Germinal center (tissue), 1 donor: ENCODE results near the gene RHBDL3.

ENCODE experiments used
- DNase-seq: peaks from one replicate; pipeline ENCODE4 v3.0.0; 2012; ENCODE audit warnings: mixed read lengths, low spot score

RHBDL3 gene

DNA sequence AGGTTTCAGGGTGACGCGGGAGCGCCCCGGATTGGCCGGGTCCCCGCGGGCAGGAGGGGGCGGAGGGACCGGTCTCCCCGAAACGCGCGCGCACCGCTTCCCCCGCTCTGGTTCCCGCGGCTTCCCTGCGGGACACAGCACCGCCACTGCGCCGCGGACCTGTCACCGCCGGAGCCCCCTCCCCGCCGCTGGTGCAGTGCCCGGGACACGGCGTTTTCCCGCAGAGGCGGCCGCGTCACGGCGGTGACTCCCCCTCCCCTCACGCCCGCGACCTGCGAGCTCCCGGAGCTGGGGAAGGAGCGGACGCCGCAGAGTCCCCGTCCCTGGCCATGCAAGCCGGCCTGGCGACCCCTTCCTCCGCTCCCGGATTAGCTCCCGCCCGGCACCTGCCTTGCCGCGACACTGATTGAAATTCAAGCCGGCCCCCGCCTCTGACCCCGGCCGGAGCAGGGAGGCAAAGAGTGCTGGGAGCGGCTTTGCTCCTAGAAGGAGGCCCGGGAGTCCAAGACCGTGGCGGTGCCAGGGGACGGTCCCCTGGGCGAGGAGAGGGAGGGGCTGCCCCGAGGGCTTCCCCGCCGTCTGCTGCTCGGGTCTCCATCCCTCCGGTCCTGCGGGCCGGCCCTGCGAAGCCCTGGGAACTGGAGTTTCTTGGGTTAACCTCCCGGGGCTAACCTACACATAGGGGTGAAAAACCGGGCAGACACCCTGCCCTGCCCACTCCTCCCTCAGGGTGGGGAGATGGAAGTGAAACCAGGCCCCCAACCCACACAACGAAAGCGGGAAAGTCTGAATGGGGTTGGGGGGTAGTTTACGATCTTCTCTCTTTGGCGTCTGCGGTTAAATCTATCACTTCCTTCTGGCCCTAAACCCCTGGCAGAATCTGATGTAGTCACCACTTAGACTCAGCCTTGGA, 1.0 kb downstream of the RHBDL3 start:
- no peak for DNase-seq

DNA sequence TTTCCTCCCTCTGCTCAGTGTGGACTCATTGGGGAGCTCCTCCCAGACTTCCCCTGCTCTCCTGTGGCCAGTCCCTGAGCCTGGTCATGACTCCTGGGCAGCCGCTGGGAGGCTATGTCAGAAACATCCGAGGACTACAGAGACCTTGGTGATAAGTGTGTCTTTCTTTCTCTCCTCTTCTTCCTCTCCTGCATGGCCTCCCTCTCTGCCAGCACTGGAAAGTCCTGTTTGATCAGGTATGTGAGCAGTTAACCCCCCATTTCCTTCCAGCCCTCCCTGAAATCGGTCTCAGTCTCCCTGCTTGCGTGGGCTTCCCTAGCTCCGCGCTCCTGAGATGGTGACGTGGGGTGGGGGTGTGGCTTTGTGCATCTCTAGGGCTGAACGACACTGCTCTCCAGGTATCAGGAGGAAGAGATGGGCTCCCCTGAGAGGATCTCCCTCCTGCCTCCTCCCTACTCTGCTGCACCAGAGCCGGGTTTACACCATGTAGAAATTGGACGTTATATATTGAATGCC, 2.1 kb downstream of the RHBDL3 start:
- DNase-seq, result no peak

DNA sequence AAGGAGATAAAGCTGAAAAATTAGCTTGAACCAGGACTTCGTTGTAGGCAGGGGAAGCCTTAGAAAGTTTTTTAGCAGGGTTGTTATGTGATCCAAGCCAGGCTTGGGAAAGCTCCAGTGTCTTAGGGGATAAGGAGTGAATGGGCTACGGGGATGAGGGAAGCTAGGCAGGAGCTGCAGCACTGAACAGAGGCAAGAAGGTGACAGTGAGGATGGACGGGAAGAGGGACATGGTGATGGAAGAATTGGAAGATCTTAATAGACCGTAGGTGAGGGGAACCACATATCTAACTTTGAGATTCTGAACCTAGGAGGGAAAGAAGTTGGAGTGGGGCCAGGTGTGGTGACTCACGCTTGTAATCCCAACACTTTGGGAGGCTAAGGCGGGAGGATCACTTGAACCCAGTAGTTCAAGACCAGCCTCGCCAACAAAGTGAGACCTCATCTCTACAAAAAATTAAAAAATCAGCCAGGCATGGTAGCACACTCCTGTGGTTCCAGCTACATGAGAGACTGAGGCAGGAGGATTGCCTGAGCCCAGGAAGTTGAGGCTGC, 3.2 kb downstream of the RHBDL3 start:
- DNase-seq, result no peak

DNA sequence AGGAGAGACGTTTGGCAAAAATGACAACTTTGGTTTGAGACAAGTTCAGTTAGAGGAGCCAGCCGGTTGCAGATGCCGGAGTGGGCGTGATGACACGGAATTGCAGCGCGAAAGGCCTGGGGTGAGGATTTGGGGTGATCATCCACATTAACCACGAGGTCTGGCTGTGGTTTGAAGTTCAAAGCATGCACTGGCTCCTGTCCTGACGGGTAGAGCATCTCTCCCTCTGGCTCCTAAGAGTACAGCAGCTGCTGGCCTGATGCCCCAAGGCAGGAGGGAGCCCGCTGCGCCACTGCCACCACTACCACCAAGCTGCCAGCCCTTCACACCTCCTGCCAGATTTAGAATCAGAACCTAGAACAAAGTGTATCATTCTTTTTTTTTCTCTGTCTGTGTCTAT, 3.7 kb downstream of the RHBDL3 start:
- DNase-seq, result no peak

DNA sequence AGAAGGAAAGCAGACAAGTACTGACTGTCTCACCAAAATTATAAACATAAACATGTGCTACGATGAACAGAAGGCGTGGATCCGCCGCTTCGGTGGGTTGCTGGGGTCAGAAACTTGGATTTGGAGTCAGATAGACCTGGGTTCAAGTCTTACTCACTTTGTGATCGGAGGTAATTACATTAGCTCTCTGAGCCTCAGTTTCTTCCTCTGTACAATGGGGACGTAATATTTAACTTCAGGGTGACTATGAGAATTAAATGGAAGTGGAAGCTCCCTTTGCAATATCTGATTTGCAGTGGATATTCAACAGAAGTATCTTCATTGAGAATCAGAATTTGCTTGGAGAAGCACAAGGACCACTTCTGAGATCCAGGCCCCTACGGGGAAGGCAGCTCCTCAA, 6.2 kb downstream of the RHBDL3 start:
- DNase-seq, result no peak

DNA sequence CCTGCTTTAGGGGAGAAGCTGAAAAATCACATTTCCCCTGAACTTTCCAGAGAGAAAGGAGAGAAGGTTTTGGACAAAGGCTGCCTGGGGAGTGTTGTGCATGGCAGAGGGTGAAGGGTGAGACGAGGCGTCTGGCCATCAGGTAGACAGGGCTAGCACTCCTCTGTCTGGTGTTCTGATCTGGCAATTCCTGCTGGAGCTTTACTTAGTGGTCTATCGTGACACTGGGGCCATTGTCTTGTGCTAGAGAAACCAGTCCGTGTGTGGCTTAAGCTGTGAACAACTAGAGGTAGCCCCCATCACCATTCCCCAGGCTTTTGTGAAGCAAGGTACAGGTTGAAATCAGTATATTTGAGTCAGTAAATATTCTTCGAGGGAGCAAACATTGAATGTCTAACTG, 8.5 kb downstream of the RHBDL3 start:
- DNase-seq, result no peak

DNA sequence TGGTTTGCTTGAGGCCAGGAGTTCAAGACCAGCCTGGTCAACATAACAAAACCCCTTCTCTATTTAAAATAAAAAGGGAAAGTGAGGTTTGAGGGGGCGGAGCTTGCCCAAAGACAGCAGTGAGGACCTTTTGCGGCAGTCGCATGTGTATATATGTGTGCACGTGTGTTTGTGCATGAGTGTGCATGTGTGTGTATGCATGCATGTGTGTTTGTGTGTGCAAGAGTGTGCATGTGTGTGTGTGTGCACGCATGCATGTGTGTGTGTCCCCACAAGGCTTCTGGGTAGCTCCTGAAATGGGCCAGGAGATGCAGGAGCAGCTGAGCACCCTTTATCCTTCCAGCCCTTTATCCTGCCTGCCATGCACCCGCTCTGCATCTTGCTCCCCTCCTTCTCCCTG, 9.0 kb downstream of the RHBDL3 start:
- DNase-seq, result no peak

DNA sequence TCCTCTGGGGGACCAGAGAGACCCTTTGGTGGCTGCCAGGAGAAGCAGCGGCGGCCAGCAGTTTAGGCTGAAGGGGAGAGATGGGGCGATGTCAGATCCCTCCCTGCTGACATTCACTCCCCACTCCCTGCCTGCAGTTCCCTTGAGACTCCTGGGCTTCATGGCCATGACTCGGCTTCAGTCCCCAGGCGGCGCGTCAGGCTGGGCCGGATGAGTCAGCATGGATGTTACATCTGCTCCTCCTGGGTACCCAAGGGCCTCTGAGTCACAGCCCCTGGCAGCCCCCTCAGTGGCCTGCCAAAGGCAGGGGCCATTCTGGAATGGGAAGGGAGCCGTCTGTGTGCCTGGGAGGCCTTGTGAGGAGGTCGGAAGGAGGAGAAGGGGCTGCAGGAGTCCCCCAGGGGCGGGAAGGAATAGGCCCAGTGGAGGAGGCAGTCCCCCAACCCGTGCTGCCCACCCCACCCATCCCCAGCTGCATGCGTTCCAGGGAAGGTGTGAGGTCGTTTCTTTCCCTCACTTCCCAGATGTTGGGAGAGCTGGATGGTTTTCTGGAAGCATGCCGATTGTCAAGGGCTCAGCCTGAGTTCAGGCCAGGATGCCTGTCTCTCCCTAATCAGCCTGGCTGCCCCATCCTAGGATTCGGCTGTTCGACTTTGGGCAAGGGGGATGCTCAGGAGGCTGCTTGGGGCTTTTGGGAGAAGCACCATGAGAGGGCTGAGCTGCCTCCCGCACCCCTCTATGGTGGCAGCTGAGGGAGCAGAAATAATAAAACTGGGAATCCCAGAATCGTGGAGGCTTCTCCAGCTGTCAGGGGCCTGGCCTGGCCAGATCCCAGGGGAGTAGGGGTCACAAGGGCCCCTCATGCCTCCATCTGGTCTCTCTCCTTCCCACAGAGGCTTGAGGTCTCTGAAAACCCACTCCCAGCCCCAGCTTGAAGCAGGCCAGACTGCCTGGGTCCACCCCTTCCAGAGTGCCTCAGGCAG, 9.7 kb downstream of the RHBDL3 start:
- DNase-seq, result no peak

DNA sequence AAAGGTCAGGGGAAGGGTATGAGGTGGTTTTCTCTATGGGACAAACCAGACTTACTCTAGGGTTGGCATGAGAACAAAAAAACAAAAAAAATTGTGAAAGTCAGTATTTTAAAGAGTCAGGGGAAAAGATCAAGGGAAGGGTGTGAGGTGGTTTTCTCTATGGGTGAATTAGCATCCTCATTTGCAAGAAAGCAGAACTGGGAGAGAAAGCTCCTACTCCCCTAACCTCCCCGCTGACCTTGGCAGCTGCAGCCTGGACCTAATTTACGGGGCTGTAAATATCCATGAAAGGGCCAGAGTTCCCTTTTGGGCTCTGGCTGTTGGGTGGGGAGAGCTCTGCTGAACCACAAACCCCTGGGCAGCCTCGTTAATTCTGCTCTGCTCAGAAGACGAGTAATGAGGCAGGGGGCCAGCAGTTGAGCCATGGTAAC, 10.6 kb downstream of the RHBDL3 start:
- no peak for DNase-seq

DNA sequence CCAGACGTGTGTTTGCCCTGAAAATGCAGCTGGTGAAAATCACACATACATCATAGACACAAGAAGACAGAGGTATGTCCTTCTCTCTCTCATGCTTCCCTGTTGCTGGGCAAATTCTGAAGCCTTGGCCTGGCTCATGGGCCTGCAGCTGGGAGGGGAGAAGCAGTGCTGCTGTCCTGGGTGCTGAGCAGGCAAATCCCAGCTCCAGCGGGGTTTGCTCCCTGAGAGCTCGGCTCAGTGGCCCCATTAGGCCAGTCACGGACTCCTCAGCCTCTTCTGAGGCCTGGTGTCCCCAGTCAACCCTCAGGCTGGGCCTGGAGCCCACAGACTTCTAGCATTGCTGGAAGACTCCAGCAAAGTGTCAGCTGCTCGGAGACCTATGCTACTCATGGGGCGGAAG, 11.7 kb downstream of the RHBDL3 start:
- DNase-seq, result no peak

DNA sequence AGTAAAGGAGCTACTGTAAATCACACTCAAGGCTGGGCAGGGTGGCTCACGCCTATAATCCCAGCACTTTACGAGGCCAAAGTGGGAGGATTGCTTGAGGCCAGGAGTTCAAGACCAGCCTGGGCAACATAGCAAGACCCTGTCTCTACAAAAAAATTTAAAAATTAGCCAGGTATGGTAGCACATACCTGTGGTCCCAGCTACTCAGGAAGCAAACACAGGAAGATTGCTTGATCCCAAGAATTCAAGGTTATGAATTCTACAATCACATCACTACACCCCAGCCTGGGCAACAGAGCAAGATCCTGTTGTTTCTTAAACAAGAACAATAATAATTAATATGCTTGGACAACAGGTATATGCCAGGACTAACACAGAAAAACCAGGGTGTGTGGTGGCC, 13.2 kb downstream of the RHBDL3 start:
- no peak for DNase-seq

DNA sequence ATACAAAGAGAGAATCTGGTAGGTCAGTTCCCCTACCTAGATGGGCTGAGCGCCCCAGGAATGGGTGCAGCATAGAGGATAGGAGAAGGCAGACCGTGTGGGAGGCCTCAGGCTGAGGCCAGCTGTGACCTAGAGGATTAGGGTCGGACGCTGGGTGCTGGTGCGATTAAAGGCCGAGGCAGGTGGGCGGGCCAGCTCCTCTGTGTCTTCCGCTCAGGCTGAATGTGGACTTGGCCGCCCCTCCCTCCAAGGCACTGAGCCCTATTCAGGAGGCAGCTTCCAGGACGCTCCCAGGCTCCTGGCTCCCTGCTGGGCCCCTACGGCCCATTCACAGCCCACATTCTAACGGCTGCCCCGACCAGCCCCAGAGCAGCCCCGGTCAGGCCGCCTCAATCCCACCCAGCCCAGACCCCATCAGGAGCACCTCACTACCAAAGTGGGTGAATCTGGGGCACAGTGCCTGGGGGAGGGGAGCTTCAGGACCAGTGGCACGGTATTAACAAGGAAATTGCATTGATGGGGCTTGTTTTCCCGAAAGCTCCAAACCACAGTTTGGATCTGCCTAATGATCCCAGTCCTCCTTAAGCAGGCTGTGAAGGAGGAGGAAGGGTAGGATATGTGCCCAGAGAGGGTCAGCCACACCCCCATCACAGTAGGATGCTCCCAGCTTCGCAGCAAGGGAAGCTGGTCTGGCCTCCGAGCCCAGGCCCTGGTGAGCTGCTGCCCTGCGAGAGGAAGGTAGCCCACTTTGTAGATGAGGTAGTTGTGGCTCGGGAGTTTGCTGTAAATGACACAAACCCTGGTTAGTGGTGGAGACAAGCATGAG, 14.5 kb downstream of the RHBDL3 start:
- no peak for DNase-seq

DNA sequence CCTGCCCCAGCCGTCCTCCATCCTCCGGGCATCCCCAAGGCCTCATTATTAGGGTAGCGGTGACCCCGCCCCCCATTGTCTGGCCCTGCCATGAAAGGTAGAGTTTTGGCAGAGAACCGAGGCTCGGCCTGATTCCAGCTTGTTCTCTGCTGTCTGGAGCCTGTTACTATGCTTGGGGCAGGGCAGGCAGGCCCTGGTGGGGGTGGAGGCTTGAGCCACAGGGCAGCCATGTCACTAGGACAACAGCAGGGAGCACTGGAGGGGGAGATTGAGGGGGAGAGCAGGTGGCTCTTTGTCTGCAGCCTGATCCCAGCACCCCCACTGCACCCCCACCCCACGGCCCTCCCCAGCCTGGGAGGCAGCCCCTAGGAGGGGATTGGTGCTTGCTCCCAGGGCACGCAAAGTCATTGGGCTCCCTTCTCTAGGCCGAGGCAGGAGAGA, 15.4 kb downstream of the RHBDL3 start:
- DNase-seq, result no peak

DNA sequence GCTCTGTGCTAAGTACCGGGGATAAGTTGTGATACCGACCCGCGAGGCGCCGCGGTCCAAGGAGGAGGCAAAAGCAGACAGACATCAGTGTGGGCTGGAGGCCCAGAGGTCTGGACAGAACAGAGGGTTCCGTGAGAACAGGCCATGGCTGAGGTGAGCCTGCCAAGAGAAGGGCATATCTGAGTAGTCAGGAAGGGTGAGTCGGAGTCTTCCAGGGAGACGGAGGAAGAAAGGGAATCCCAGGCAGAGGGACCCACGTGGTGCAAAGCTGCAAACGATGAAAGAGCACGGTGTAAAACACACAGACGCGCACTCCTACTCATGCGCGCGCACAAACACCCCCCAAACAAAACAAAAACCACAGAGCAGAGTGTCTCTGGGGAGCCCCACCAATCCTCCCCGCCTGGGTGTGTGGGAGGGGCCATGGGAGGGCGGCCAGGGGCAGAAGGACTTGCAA, 18.1 kb downstream of the RHBDL3 start:
- peak; percentile 54 for DNase-seq

DNA sequence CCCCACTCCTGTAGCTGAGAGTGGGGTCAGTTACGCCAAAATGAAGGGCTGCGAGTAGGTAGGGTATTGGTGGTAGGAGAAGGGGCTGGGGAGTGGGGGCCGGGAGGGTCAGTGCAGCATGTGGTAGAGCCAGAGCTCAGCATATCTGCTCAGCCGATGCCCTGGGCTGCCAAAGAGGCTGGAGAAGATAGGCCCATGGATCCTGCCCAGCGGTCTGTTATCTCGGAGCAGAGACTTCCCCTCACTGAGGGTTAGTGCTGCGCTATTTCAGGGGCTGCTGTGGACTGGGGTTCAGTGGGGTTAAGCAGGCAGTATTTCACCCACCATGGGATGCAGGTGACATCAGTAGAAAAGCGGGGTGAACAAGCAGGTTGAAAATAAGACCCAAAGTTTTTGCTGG, 19.7 kb downstream of the RHBDL3 start:
- no peak for DNase-seq

DNA sequence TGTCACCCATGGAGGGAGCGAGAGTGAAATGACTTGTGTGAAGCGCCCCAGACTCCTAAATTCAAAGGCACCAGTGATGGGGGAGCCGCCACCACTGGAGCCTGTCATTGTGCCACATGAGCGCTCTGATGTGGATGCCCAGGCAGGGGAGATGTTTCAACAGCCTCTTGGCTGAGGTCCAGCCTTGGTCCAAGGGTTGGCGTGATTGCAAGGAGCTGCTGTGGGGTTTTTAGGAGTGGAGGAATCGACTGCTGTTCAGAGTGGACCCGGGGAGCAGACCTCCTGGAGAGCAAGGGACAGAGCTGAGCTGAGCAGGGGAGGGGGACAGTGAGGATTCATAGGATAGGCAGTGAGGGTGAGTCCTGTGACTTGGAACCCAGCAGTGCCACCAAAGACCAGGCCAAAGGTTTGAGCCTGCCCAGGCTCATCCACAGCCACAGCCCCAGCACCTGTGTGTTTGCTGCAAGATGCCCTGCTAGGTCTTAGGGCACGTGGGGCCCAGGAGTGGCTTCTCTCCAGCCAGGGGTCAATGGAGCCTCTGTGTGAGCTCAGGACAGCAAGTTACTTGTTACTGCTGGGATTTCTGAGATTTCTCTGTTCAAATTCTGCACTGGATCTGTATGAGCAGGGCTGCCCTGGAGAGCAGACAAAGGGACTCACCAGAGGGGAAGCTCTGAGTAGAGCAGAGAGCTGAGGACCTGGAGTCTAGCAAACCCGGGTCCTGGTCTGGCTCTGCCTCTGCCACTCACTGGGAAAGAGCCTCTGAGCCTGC, 20.3 kb downstream of the RHBDL3 start:
- no peak for DNase-seq

DNA sequence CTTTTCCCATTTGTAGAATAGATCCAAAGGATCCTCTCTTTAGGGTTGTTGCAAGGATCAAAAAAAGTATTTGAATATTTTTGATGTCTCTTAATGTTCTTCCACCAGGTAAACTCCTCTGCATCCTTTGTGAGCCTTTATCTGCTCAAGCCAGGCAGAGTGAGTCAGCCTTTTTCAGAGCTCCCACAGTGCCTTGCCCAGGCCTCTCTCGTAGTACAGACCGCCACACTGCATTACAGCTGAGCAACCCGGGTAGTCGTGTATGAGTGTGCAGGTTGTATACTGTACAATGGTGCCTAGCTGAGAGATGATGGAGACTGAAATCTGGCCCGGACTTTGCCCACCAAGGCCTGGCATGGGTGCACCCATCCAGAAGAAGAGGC, 20.9 kb downstream of the RHBDL3 start:
- DNase-seq, result no peak

DNA sequence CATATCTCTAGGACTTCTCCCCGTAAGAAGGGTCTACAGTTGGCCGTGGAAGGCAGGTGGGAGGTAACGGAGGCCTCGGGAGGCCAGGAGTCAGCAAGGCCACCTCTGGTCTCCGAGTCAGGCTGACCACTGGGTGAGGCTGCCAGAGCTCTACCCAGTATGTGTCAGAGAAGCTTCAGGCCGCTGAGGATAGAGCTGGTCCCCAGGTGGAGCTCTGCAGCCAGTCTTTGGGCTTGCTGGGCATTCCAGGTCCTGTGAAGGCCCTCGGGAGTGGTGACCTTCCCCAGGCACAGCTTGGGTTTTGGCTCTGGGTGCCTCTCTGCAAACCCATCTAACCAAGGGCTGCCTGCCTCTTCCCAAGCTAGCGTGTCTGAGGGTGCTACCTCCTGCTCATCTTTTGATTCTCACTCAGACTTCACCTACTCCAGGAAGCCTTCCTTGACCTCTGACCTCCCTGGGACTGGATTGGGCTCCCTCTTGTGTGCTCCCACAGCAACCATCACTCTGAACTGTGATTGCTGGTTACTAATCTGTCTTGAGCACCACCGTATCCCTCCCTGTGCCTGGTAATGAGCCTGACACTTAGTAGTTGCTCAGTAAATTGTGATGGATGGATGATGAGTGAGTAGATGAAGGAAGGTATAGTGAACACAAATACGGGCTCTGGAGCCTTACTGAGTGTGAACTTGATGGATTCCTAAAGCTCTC, 22.3 kb downstream of the RHBDL3 start:
- no peak for DNase-seq

DNA sequence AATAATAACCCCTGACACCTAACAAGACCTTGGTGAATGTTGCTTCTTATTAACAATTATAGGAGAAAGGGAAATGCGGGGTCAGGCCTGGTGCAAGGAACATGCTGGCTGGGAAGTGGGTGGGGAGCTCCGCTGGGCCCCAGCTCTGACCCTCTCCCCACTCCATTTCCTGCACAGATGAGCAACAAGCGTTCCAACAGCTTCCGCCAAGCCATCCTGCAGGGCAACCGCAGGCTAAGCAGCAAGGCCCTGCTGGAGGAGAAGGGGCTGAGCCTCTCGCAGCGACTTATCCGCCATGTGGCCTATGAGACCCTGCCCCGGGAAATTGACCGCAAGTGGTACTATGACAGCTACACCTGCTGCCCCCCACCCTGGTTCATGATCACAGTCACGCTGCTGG, 23.0 kb downstream of the RHBDL3 start:
- no peak for DNase-seq
